ENCODE results near the gene LAMB1.

DNA sequence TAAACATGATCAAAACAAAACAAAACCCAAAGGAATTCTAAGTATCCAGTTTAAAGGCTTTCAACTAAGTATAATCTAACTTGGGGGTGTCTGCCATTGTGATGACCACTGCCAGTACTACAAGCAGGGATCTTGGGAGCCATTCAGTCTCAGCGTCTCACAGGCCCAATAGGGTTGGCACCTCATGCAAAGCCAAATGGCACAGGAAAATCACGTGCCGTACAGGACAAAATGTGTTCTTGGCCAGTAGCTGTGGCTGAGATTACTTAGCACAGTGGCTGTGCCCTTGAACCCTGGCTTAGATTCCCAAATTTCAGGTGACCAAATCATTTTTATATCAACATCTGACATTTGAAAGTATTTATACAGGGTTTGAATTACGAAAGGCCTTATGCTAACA lies 62.0 kb downstream of the LAMB1 start:
- TF ChIP-seq CTCF (IDR thresholded peaks at IDR 0.05; ENCODE audit: insufficient read depth, low read length, poor library complexity, severe bottlenecking) (no peak), EZH2phosphoT487 (conservative IDR thresholded peaks at IDR 0.05; ENCODE audit: low read length) (no peak)
